H9 (cell line): ENCODE results near the gene FARP1. TPM values are rescaled to one million over a fixed set of nuclear protein-coding genes. Genes with fewer than 3 reads are reported as not detected.

ENCODE experiments used
- DNase-seq: peaks from one replicate; pipeline ENCODE4 v3.0.0-alpha.2; 2017
- H2AFZ ChIP-seq: one replicate; pipeline ENCODE4 v1.6.1; 2013; ENCODE audit warnings: mild to moderate bottlenecking, low read length, control low read depth, moderate library complexity
- H2AK5ac ChIP-seq: 2 replicates; pipeline ENCODE4 v1.6.1; 2013; ENCODE audit warnings: low read length, control low read depth, mixed read lengths; ENCODE audit not compliant: insufficient read length
- H2BK120ac ChIP-seq: one replicate; pipeline ENCODE4 v1.6.1; 2013; ENCODE audit warnings: low read depth, mild to moderate bottlenecking, low read length, control low read depth, inconsistent platforms; ENCODE audit not compliant: poor library complexity, severe bottlenecking
- H2BK12ac ChIP-seq: 2 replicates; pipeline ENCODE4 v1.6.1; 2013; ENCODE audit warnings: low read length, control low read depth, mixed read lengths, low read depth; ENCODE audit not compliant: insufficient read length
- H2BK15ac ChIP-seq: 2 replicates; pipeline ENCODE4 v1.6.1; 2013; ENCODE audit warnings: low read depth, low read length, control low read depth
- H2BK20ac ChIP-seq: one replicate; pipeline ENCODE4 v1.6.1; 2013; ENCODE audit warnings: low read depth, mild to moderate bottlenecking, low read length, control low read depth, inconsistent platforms; ENCODE audit not compliant: poor library complexity, severe bottlenecking
- H2BK5ac ChIP-seq: 2 replicates; pipeline ENCODE4 v1.6.1; 2013; ENCODE audit warnings: low read length, control low read depth, mixed read lengths; ENCODE audit not compliant: insufficient read length
- H3K14ac ChIP-seq: 2 replicates; pipeline ENCODE4 v1.6.1; 2013; ENCODE audit warnings: low read length, control low read depth; ENCODE audit not compliant: insufficient read depth
- H3K18ac ChIP-seq: 2 replicates; pipeline ENCODE4 v1.6.1; 2013; ENCODE audit warnings: low read depth, mild to moderate bottlenecking, mixed read lengths, low read length, control low read depth; ENCODE audit not compliant: insufficient read length
- H3K23ac ChIP-seq: 2 replicates; pipeline ENCODE4 v1.6.1; 2013; ENCODE audit warnings: low read length, control low read depth, mixed read lengths, low read depth; ENCODE audit not compliant: insufficient read length
- H3K23me2 ChIP-seq: 2 replicates; pipeline ENCODE4 v1.6.1; 2013; ENCODE audit warnings: low read depth, mild to moderate bottlenecking, mixed read lengths, low read length, control low read depth; ENCODE audit not compliant: insufficient read length, poor library complexity, severe bottlenecking
- H3K27ac ChIP-seq: 2 replicates; pipeline ENCODE4 v1.5.1; 2013; ENCODE audit warnings: low read length, control low read depth, mixed read lengths, low read depth; ENCODE audit not compliant: insufficient read length
- H3K27me3 ChIP-seq: 2 replicates; pipeline ENCODE4 v1.6.1; 2013; ENCODE audit warnings: low read length, control low read depth, inconsistent platforms; ENCODE audit not compliant: insufficient read depth
- H3K4ac ChIP-seq: 2 replicates; pipeline ENCODE4 v1.6.1; 2013; ENCODE audit warnings: low read depth, mild to moderate bottlenecking, control low read depth, inconsistent platforms, low read length, moderate library complexity
- H3K4me1 ChIP-seq: 2 replicates; pipeline ENCODE4 v1.6.1; 2013; ENCODE audit warnings: low read length, control low read depth, inconsistent platforms; ENCODE audit not compliant: insufficient read depth
- H3K4me2 ChIP-seq: 2 replicates; pipeline ENCODE4 v1.6.1; 2013; ENCODE audit warnings: low read length, control low read depth, mixed read lengths; ENCODE audit not compliant: insufficient read length, insufficient read depth
- H3K56ac ChIP-seq: 2 replicates; pipeline ENCODE4 v1.6.1; 2013; ENCODE audit warnings: low read depth, mild to moderate bottlenecking, mixed read lengths, low read length, control low read depth; ENCODE audit not compliant: insufficient read length
- H3K79me1 ChIP-seq: 2 replicates; pipeline ENCODE4 v1.6.1; 2013; ENCODE audit warnings: low read depth, mild to moderate bottlenecking, moderate library complexity, low read length, control low read depth, inconsistent platforms; ENCODE audit not compliant: insufficient read depth, poor library complexity, severe bottlenecking
- H3K79me2 ChIP-seq: 2 replicates; pipeline ENCODE4 v1.6.1; 2013; ENCODE audit warnings: low read length, control low read depth, inconsistent platforms; ENCODE audit not compliant: insufficient read depth
- H3K9ac ChIP-seq: 2 replicates; pipeline ENCODE4 v1.6.1; 2013; ENCODE audit warnings: low read length, control low read depth, mixed read lengths; ENCODE audit not compliant: insufficient read length; ENCODE audit errors: extremely low read depth
- H3K9me3 ChIP-seq: one replicate; pipeline ENCODE4 v1.6.1; 2013; ENCODE audit warnings: low read depth, low read length, inconsistent platforms; ENCODE audit not compliant: control insufficient read depth
- H3T11ph ChIP-seq: one replicate; pipeline ENCODE4 v1.6.1; 2013; ENCODE audit warnings: mild to moderate bottlenecking, low read length, control low read depth, inconsistent platforms
- H4K20me1 ChIP-seq: one replicate; pipeline ENCODE4 v1.6.1; 2013; ENCODE audit not compliant: control insufficient read depth, insufficient read length, insufficient read depth
- H4K5ac ChIP-seq: 2 replicates; pipeline ENCODE4 v1.6.1; 2013; ENCODE audit warnings: low read depth, mild to moderate bottlenecking, mixed read lengths, low read length, control low read depth; ENCODE audit not compliant: insufficient read length
- H4K8ac ChIP-seq: replicated peaks from 2 replicates; pipeline ENCODE4 v1.6.1; 2013; ENCODE audit warnings: low read length, control low read depth, mixed read lengths, low read depth; ENCODE audit not compliant: insufficient read length
- H4K91ac ChIP-seq: 2 replicates; pipeline ENCODE4 v1.6.1; 2013; ENCODE audit warnings: low read depth, mild to moderate bottlenecking, moderate library complexity, mixed read lengths, low read length, control low read depth; ENCODE audit not compliant: insufficient read length
- H3K27ac Mint-ChIP-seq, 3 experiments: 2 replicates in 2 of 3; 3 replicates in 1 of 3; pipeline ENCODE4 v1.8.0; 2020 to 2021; ENCODE audit warnings: mixed read lengths in 3 of 3, mild to moderate bottlenecking in 1 of 3, moderate library complexity in 1 of 3
- H3K27me3 Mint-ChIP-seq: 2 replicates; pipeline ENCODE4 v1.8.0; 2021; ENCODE audit warnings: low read depth, mild to moderate bottlenecking, moderate library complexity, mixed read lengths
- H3K36me3 Mint-ChIP-seq, 3 experiments: 2 replicates in 2 of 3; 3 replicates in 1 of 3; pipeline ENCODE4 v1.8.0; 2020 to 2021; ENCODE audit warnings: low read depth in 3 of 3, mixed read lengths in 3 of 3; ENCODE audit not compliant: insufficient read depth in 1 of 3
- H3K4me1 Mint-ChIP-seq, 2 experiments: 2 replicates each; pipeline ENCODE4 v1.8.0; 2020; ENCODE audit warnings: mixed read lengths in 2 of 2
- H3K4me3 Mint-ChIP-seq, 2 experiments: 2 replicates in 1 of 2; 3 replicates in 1 of 2; pipeline ENCODE4 v1.8.0; 2020 to 2021; ENCODE audit warnings: mild to moderate bottlenecking in 2 of 2, mixed read lengths in 2 of 2, moderate library complexity in 1 of 2
- H3K9me3 Mint-ChIP-seq, 2 experiments: 2 replicates in 1 of 2; 3 replicates in 1 of 2; pipeline ENCODE4 v1.8.0; 2020; ENCODE audit warnings: mild to moderate bottlenecking in 2 of 2, mixed read lengths in 2 of 2, moderate library complexity in 1 of 2
- WGBS: extraction: QIAGEN DNeasy Blood & Tissue Kit; methylation state at CpG from one replicate; pipeline ENCODE4 v1.1.7; 2013; ENCODE audit warnings: missing lambda C conversion rate, low lambda C conversion rate, mixed read lengths; ENCODE audit not compliant: insufficient read length; ENCODE audit errors: extremely low coverage; 5-methylcytosine and 5-hydroxymethylcytosine counted together
- total RNA-seq: library from RNA; stranded (reverse); gene quantifications from 2 replicates; pipeline ENCODE4 v1.2.1, GENCODE V29; 2021
- TF ChIP-seq, protein P1 (sequence below): fragments of 200-600 bp; sonication (generic); conservative IDR thresholded peaks from 3 replicates; pipeline ENCODE4 v1.8.0; 2021; ENCODE audit warnings: antibody characterized with exemption, mild to moderate bottlenecking

The FARP1 gene
- total RNA-seq, 1 experiment from 2014 or later = 95.9 TPM

DNA sequence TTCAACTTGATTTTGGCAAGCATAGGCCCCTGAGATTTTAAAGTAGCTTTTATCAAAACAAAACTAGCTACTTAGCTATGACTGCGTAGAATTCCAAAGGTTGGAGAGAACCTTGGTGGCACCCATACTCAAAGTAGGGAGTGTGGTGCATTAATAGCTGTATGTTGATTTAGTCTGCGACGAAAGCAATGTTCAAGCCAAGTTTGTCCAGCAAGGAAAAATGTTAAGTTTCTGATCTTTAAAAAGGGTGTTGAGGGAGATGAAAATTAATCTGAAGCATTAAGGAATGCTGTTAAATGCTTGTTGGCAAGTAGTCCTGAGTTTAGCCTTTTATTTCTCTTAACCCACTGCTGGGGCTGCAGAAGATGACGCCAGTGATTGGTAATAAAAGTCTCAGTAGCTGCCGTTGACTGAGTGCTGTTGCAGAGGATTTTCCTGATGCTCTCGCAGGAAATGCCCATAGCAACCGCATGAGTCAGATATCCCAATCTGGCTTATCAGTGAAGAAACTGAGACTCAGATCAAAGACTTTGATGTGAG lies 110.1 kb downstream of the FARP1 start:
- Histone ChIP-seq H3T11ph (no peak overlapping the region), H3K23me2 (no peaks in the 10 kb centered on the region), H2BK5ac (no peak overlapping the region), H3K4ac (no peak overlapping the region), H3K14ac (no peak overlapping the region), H2AK5ac (no peak overlapping the region), H2BK120ac (no peak overlapping the region), H3K27ac (no peak overlapping the region), H4K91ac (no peak overlapping the region), H3K79me1 (peaks cover 2% of the 10 kb centered on the region), H2BK20ac (no peak overlapping the region), H3K56ac (no peak overlapping the region), H3K23ac (no peak overlapping the region), H2BK12ac (no peak overlapping the region), H4K5ac (no peak overlapping the region), H2AFZ (no peak overlapping the region), H3K9ac (no peak overlapping the region), H3K18ac (no peak overlapping the region), H2BK15ac (no peak overlapping the region), H3K79me2 (peaks cover 2% of the 10 kb centered on the region; the same call in 1 of the 2 replicates), H3K27me3 (no peaks in the 10 kb centered on the region), H4K8ac (no peak overlapping the region), H4K20me1 (no peaks in the 10 kb centered on the region), H3K4me1 (no peaks in the 10 kb centered on the region; the same call in 1 of the 2 replicates), H3K4me2 (no peak overlapping the region), H3K9me3 (no peaks in the 10 kb centered on the region)
- peaks cover 0 to 4% (median 0%) of the 10 kb centered on the region in 3 experiments; a peak in 3 of 7 replicates for H3K36me3 Mint-ChIP-seq
- no peak overlapping the region for H3K27ac Mint-ChIP-seq
- H3K27me3 Mint-ChIP-seq = no peaks in the 10 kb centered on the region
- no CpG with 5 or more reads among the region's 7 CpGs for WGBS
- no peaks in the 10 kb centered on the region for H3K9me3 Mint-ChIP-seq
- TF ChIP-seq, protein P1, sequence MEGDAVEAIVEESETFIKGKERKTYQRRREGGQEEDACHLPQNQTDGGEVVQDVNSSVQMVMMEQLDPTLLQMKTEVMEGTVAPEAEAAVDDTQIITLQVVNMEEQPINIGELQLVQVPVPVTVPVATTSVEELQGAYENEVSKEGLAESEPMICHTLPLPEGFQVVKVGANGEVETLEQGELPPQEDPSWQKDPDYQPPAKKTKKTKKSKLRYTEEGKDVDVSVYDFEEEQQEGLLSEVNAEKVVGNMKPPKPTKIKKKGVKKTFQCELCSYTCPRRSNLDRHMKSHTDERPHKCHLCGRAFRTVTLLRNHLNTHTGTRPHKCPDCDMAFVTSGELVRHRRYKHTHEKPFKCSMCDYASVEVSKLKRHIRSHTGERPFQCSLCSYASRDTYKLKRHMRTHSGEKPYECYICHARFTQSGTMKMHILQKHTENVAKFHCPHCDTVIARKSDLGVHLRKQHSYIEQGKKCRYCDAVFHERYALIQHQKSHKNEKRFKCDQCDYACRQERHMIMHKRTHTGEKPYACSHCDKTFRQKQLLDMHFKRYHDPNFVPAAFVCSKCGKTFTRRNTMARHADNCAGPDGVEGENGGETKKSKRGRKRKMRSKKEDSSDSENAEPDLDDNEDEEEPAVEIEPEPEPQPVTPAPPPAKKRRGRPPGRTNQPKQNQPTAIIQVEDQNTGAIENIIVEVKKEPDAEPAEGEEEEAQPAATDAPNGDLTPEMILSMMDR = no peak
- no peak for DNase-seq
- H3K4me3 Mint-ChIP-seq = no peak overlapping the region
- H3K4me1 Mint-ChIP-seq = peaks cover 18 to 22% of the 10 kb centered on the region in 2 experiments
